Measurements from ENCODE around the gene CNGB1. TPM values are rescaled to one million over a fixed set of nuclear protein-coding genes. Genes with fewer than 3 reads are reported as not detected.
"Not testable (repeated sequence)": the region's sequence is repeated elsewhere in the genome, so short reads cannot be mapped to it uniquely, and the experiment has no call there.

Gene CNGB1
- total and polyA plus RNA-seq, 4 donors, result 2.1 to 6.5 (median 4.3) TPM

- H3K4me3 ChIP-seq (ENCODE audit: low read depth, low read length); DNase-seq (ENCODE audit: low read depth in 4 of 6, low spot score in 6 of 6); H3K9me3 ChIP-seq (ENCODE audit: control insufficient read depth, insufficient read depth, low read length); H3K36me3 ChIP-seq (ENCODE audit: control insufficient read depth, insufficient read depth, low read length); H3K27ac ChIP-seq (ENCODE audit: low read depth, low read length); H3K27me3 ChIP-seq (ENCODE audit: control insufficient read depth, insufficient read depth, low read length): not testable (repeated sequence)
- peaks cover 18% of the 10 kb centered on the region for H3K4me1 ChIP-seq (ENCODE audit: control insufficient read depth, insufficient read depth, low read length)
- 97% methylated on average over 8 of the region's 12 CpGs for whole genome bisulfite sequencing (ENCODE audit: insufficient coverage)
Measured at GRCh38 chr16:58004736-58005135, 33.8 kb upstream of the CNGB1 start.

GRCh38 chr16:58002936-58003335 is 32.0 kb upstream of the CNGB1 start:
- H3K4me3 ChIP-seq (ENCODE audit: low read depth, low read length), result no peak overlapping the region
- no peaks in the 10 kb centered on the region for H3K27me3 ChIP-seq (ENCODE audit: control insufficient read depth, insufficient read depth, low read length)
- H3K27ac ChIP-seq (ENCODE audit: low read depth, low read length), result no peak overlapping the region
- 100% methylated on average over 3 of the region's 5 CpGs for WGBS (ENCODE audit: insufficient coverage)
- peaks cover 34% of the 10 kb centered on the region for H3K4me1 ChIP-seq (ENCODE audit: control insufficient read depth, insufficient read depth, low read length)
- peaks cover 12% of the 10 kb centered on the region for H3K36me3 ChIP-seq (ENCODE audit: control insufficient read depth, insufficient read depth, low read length)
- no peaks in the 10 kb centered on the region for H3K9me3 ChIP-seq (ENCODE audit: control insufficient read depth, insufficient read depth, low read length)
- no peak for DNase-seq (ENCODE audit: low read depth in 4 of 6, low spot score in 6 of 6)

GRCh38 chr16:58002416-58002800 is 31.5 kb upstream of the CNGB1 start:
- H3K27me3 ChIP-seq (ENCODE audit: control insufficient read depth, insufficient read depth, low read length), result no peaks in the 10 kb centered on the region
- no peak for DNase-seq (ENCODE audit: low read depth in 4 of 6, low spot score in 6 of 6)
- H3K36me3 ChIP-seq (ENCODE audit: control insufficient read depth, insufficient read depth, low read length), result peaks cover 17% of the 10 kb centered on the region
- 91% methylated on average over 9 of the region's 9 CpGs for WGBS (ENCODE audit: insufficient coverage)
- no peak overlapping the region for H3K27ac ChIP-seq (ENCODE audit: low read depth, low read length)
- H3K4me3 ChIP-seq (ENCODE audit: low read depth, low read length), result no peak overlapping the region
- H3K9me3 ChIP-seq (ENCODE audit: control insufficient read depth, insufficient read depth, low read length), result no peaks in the 10 kb centered on the region
- peaks cover 34% of the 10 kb centered on the region for H3K4me1 ChIP-seq (ENCODE audit: control insufficient read depth, insufficient read depth, low read length)

- Histone ChIP-seq H3K4me1 (ENCODE audit: control insufficient read depth, insufficient read depth, low read length) (peaks cover 34% of the 10 kb centered on the region), H3K4me3 (ENCODE audit: low read depth, low read length) (peak overlapping the region; percentile 78), H3K27ac (ENCODE audit: low read depth, low read length) (no peak overlapping the region), H3K27me3 (ENCODE audit: control insufficient read depth, insufficient read depth, low read length) (no peaks in the 10 kb centered on the region), H3K9me3 (ENCODE audit: control insufficient read depth, insufficient read depth, low read length) (no peaks in the 10 kb centered on the region), H3K36me3 (ENCODE audit: control insufficient read depth, insufficient read depth, low read length) (peaks cover 22% of the 10 kb centered on the region)
- WGBS (ENCODE audit: insufficient coverage), result 75% methylated on average over 2 of the region's 10 CpGs
- no peak for DNase-seq (ENCODE audit: low read depth in 4 of 6, low spot score in 6 of 6)
Measured at GRCh38 chr16:58001781-58002415, 31.0 kb upstream of the CNGB1 start.

GRCh38 chr16:58000706-58001676 is 30.1 kb upstream of the CNGB1 start, which contains the start of gene USB1:
USB1 (plus strand) TSS chr16:58001407; CDS start chr16:58001484, 77 bp downstream.
- Histone ChIP-seq H3K4me1 (ENCODE audit: control insufficient read depth, insufficient read depth, low read length) (peaks cover 34% of the 10 kb centered on the region), H3K27me3 (ENCODE audit: control insufficient read depth, insufficient read depth, low read length) (no peaks in the 10 kb centered on the region), H3K36me3 (ENCODE audit: control insufficient read depth, insufficient read depth, low read length) (peaks cover 32% of the 10 kb centered on the region), H3K27ac (ENCODE audit: low read depth, low read length) (peak within 1 kb of the TSS; percentile 94), H3K9me3 (ENCODE audit: control insufficient read depth, insufficient read depth, low read length) (no peaks in the 10 kb centered on the region), H3K4me3 (ENCODE audit: low read depth, low read length) (peak within 1 kb of the TSS; percentile 78)
- WGBS (ENCODE audit: insufficient coverage), result 0% methylated on average over 76 of the region's 81 CpGs
- DNase-seq (ENCODE audit: low read depth in 4 of 6, low spot score in 6 of 6), result peak; percentile 75 to 96 (median 80)

- Histone ChIP-seq H3K36me3 (ENCODE audit: control insufficient read depth, insufficient read depth, low read length) (peaks cover 40% of the 10 kb centered on the region), H3K27ac (ENCODE audit: low read depth, low read length) (peak within 1 kb of the TSS; percentile 94), H3K27me3 (ENCODE audit: control insufficient read depth, insufficient read depth, low read length) (no peaks in the 10 kb centered on the region), H3K4me1 (ENCODE audit: control insufficient read depth, insufficient read depth, low read length) (peaks cover 41% of the 10 kb centered on the region), H3K4me3 (ENCODE audit: low read depth, low read length) (peak within 1 kb of the TSS; percentile 78), H3K9me3 (ENCODE audit: control insufficient read depth, insufficient read depth, low read length) (no peaks in the 10 kb centered on the region)
- WGBS (ENCODE audit: insufficient coverage), result under 1% methylated on average over 85 of the region's 95 CpGs
- DNase-seq (ENCODE audit: low read depth in 4 of 6, low spot score in 6 of 6), result peak in 1 of 6 donors; percentile 40
Measured at GRCh38 chr16:57999971-58000705, 29.2 kb upstream of the CNGB1 start, which contains the start of gene ZNF319. ZNF319 (minus strand) TSS chr16:58000672; CDS start chr16:57998265, 2,407 bp downstream.

- H3K4me1 ChIP-seq (ENCODE audit: control insufficient read depth, insufficient read depth, low read length), result peaks cover 43% of the 10 kb centered on the region
- peak in 2 of 6 donors; percentile 34 to 55 for DNase-seq (ENCODE audit: low read depth in 4 of 6, low spot score in 6 of 6)
- 8% methylated on average over 5 of the region's 6 CpGs for WGBS (ENCODE audit: insufficient coverage)
- peak overlapping the region; percentile 57 for H3K27ac ChIP-seq (ENCODE audit: low read depth, low read length)
- H3K4me3 ChIP-seq (ENCODE audit: low read depth, low read length), result peak overlapping the region; percentile 41
- no peaks in the 10 kb centered on the region for H3K9me3 ChIP-seq (ENCODE audit: control insufficient read depth, insufficient read depth, low read length)
- peaks cover 42% of the 10 kb centered on the region for H3K36me3 ChIP-seq (ENCODE audit: control insufficient read depth, insufficient read depth, low read length)
- no peaks in the 10 kb centered on the region for H3K27me3 ChIP-seq (ENCODE audit: control insufficient read depth, insufficient read depth, low read length)
Measured at GRCh38 chr16:57999366-57999970, 28.5 kb upstream of the CNGB1 start.

GRCh38 chr16:57998992-57999365 is 28.1 kb upstream of the CNGB1 start:
- Histone ChIP-seq H3K9me3 (ENCODE audit: control insufficient read depth, insufficient read depth, low read length) (no peaks in the 10 kb centered on the region), H3K27me3 (ENCODE audit: control insufficient read depth, insufficient read depth, low read length) (no peaks in the 10 kb centered on the region), H3K4me1 (ENCODE audit: control insufficient read depth, insufficient read depth, low read length) (peaks cover 43% of the 10 kb centered on the region), H3K27ac (ENCODE audit: low read depth, low read length) (no peak overlapping the region), H3K4me3 (ENCODE audit: low read depth, low read length) (no peak overlapping the region), H3K36me3 (ENCODE audit: control insufficient read depth, insufficient read depth, low read length) (peaks cover 47% of the 10 kb centered on the region)
- WGBS (ENCODE audit: insufficient coverage), result 100% methylated on average over 2 of the region's 3 CpGs
- DNase-seq (ENCODE audit: low read depth in 4 of 6, low spot score in 6 of 6), result no peak

- peaks cover 43% of the 10 kb centered on the region for H3K4me1 ChIP-seq (ENCODE audit: control insufficient read depth, insufficient read depth, low read length)
- no peaks in the 10 kb centered on the region for H3K27me3 ChIP-seq (ENCODE audit: control insufficient read depth, insufficient read depth, low read length)
- 79% methylated on average over 5 of the region's 8 CpGs for WGBS (ENCODE audit: insufficient coverage)
- H3K36me3 ChIP-seq (ENCODE audit: control insufficient read depth, insufficient read depth, low read length), result peaks cover 52% of the 10 kb centered on the region
- no peak overlapping the region for H3K4me3 ChIP-seq (ENCODE audit: low read depth, low read length)
- no peak for DNase-seq (ENCODE audit: low read depth in 4 of 6, low spot score in 6 of 6)
- no peaks in the 10 kb centered on the region for H3K9me3 ChIP-seq (ENCODE audit: control insufficient read depth, insufficient read depth, low read length)
- no peak overlapping the region for H3K27ac ChIP-seq (ENCODE audit: low read depth, low read length)
Measured at GRCh38 chr16:57998486-57998885, 27.6 kb upstream of the CNGB1 start.
